Skeletal muscle satellite cell (primary cell): ENCODE data around the gene SLC29A3.

Experiments used
- H3K27me3 ChIP-seq: 2 replicates; pipeline ENCODE4 v1.7.0; 2013; ENCODE audit warnings: low read length; ENCODE audit not compliant: control insufficient read depth, insufficient read depth
- H3K36me3 ChIP-seq: 2 replicates; pipeline ENCODE4 v1.7.0; 2013; ENCODE audit warnings: mild to moderate bottlenecking, control low read depth, low read length; ENCODE audit not compliant: insufficient read depth
- H3K4me1 ChIP-seq: 2 replicates; pipeline ENCODE4 v1.7.0; 2013; ENCODE audit warnings: low read length; ENCODE audit not compliant: control insufficient read depth, insufficient read depth
- H3K4me2 ChIP-seq: 2 replicates; pipeline ENCODE4 v1.7.0; 2013; ENCODE audit warnings: mild to moderate bottlenecking, low read length
- H3K4me3 ChIP-seq: 2 replicates; pipeline ENCODE4 v1.7.0; 2013; ENCODE audit warnings: low read length
- H3K9ac ChIP-seq: 2 replicates; pipeline ENCODE4 v1.7.0; 2013; ENCODE audit warnings: mild to moderate bottlenecking, low read depth, low read length, moderate library complexity
- H3K9me3 ChIP-seq: replicated peaks from 2 replicates; pipeline ENCODE4 v1.7.0; 2013; ENCODE audit warnings: mild to moderate bottlenecking, control low read depth, low read length

SLC29A3 gene

DNA sequence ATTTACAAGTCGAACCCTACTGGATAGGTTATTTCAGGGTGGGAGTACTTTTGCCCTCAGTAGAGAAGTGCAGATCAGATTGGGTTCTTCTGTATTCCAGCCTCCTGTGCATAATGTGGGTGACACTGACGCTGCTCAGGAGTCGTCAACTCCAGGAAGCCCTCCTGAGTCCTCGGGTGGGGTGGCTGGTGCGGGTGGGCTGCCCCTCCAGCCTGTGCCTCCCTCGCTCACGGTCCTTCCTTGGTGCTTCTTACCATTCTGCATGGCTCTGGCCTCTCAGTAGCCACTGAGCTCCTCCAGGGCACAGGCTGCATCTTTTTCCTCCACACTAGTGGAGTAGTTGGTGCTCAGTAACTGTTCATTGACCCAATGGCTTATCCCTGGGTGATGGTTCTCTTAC is 82.0 kb downstream of the SLC29A3 start:
- Histone ChIP-seq H3K9me3 (no peaks in the 10 kb centered on the region), H3K9ac (no peak overlapping the region), H3K4me2 (no peak overlapping the region), H3K27me3 (peaks cover 71% of the 10 kb centered on the region), H3K4me1 (peaks cover 4% of the 10 kb centered on the region), H3K4me3 (no peak overlapping the region), H3K36me3 (no peaks in the 10 kb centered on the region)

DNA sequence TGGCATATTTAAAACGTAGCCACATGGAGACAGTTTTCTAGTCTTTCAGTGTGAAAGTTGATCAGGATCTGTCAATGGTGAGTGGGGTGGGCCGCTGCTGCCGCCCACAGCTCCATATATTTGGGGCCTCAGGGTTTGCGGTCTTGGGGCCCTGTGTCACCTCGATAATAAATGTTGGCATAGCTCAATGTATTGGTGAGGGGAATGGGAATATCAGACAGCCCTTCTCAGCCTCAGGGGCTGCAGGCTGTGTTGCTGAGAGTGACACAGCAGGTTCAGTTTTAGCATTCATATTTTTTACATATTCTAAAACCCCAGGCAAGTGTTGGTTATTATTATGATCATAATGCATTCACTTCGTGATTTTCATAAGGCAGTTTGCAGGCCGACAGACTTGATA is 82.9 kb downstream of the SLC29A3 start:
- Histone ChIP-seq H3K27me3 (peaks cover 74% of the 10 kb centered on the region), H3K36me3 (no peaks in the 10 kb centered on the region), H3K4me3 (no peak overlapping the region), H3K9ac (no peak overlapping the region), H3K4me1 (peaks cover 4% of the 10 kb centered on the region), H3K9me3 (no peaks in the 10 kb centered on the region), H3K4me2 (no peak overlapping the region)

DNA sequence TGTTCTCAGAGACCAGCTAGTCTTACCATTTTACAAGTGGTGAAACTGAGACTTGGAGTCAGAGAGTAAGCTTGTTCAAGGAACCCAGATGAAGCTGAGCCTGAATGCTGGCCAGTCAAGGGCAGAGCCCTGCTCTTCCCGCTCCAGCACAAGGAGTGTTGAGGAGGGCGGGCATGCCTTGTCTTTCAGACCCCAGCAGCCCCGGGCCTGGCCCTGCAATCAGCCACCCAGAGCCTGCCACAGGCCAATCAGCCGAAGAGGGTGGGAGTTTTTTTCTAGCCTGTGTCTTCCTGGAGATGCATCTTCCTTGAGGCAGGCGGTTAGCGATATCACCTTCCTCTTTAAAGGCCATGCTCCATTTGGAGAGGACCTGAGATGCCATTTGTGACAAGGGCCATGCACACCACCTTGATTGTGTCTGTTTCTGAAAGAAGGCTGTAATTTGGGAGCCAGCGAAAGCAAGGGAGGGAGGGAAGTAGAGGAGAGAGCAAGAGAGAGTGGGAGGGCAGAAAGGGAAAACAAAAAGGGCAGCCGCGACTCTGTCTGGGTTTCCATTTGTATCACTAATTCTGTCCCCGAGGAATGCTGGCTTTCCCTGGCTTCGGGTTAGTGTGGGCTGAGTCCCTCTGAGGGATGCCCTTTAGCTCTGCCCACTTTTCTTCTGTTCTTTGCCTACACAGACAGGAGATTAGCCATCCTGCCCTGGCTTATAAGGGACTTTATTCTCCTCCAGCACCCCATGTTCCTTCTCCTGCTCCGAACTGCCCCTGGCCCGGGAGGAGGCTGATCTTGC is 85.6 kb downstream of the SLC29A3 start:
- Histone ChIP-seq H3K9ac (no peak overlapping the region), H3K9me3 (no peaks in the 10 kb centered on the region), H3K36me3 (no peaks in the 10 kb centered on the region), H3K27me3 (peaks cover 65% of the 10 kb centered on the region), H3K4me2 (no peak overlapping the region), H3K4me1 (no peaks in the 10 kb centered on the region), H3K4me3 (no peak overlapping the region)

DNA sequence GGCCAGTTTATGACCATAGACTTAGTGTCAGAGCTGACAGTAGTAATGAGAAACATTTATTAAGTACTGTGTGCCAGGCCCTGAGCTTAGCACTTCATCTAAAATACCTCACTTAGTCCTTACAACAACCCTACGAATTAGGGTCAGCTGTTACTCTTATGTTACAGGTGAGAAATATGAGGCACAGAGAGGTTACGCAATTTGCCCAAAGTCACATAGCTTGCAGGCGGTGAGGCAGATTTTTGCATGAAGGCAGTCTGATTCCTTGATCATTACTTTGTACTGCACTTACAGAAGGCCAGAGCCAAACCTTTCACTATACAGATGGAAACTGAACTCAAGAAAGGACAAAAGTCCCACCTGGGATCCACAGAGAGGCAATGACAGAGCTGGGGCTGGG is 87.8 kb downstream of the SLC29A3 start:
- Histone ChIP-seq H3K4me1 (no peaks in the 10 kb centered on the region), H3K9me3 (peaks cover 5% of the 10 kb centered on the region), H3K4me3 (no peak overlapping the region), H3K27me3 (peaks cover 58% of the 10 kb centered on the region), H3K4me2 (no peak overlapping the region), H3K9ac (no peak overlapping the region), H3K36me3 (no peaks in the 10 kb centered on the region)

DNA sequence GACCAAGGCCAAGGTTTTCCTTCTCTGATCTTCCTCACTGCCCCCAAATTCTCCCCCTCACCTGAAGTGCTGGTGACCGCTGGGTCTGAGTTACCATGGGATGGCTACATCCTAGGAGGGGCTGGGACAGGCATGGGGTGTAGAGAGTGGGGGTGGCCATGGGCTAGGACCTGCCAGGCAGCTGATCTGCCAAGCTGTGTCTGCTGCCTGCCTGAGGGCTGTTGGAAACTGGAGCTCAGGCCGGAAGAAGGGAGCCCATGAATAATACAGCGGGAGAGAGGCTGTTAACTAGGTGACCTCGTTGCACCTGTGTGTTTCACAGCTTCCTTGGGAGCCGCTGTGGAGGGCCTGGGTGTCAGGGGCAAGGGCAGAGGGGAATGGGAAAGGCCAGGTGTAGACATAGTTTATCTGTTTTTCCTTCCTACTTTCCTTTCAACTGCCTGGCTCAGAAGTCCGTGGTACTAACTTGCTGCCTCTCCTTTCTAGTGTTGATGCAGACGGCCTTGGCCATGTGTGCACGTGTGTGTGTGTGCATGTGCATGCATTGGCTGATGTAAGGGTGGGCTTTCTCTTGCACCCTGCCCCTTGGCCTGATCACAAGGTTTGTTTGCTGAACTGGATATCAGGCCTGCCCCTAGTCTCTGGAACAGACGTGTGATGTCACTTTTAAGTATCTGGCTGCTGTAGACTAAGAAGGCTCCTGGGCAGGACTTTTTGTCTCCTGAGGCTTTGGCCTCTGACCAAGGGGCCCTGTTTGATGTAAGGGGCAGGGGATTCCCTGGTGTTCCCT is 89.6 kb downstream of the SLC29A3 start:
- H3K9ac ChIP-seq: no peak overlapping the region
- no peaks in the 10 kb centered on the region for H3K4me1 ChIP-seq
- H3K27me3 ChIP-seq: peaks cover 62% of the 10 kb centered on the region
- no peak overlapping the region for H3K4me3 ChIP-seq
- no peak overlapping the region for H3K4me2 ChIP-seq
- H3K9me3 ChIP-seq: peaks cover 5% of the 10 kb centered on the region
- no peaks in the 10 kb centered on the region for H3K36me3 ChIP-seq

DNA sequence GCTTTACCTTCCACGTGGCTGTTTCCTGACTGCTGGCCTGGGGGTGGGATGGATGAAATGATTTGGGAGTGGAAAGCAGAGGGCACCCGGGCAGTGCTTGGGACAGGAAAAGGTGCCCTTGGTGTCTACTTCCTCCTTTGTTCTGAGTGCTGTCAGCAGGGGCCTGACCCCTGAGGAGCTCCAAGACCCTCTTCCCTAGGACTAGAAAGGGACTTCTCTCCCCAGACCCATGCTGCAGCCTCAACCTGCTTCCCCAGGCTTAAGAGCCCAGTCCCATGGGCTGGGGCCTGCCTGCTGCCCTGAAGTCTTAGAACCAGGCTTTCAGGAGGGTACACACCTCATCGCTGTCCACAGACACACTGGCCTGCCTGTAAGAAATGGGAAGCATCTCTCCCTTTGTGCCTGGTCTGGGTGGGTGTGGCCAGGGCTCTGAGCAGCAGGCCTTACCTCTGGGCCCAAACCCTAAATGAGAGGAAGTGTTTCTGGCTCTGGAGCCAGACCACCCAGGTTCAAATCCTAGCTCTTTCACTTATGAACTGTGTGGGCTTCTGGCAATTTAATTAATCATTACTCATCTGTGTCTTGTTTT is 90.6 kb downstream of the SLC29A3 start:
- Histone ChIP-seq H3K27me3 (peaks cover 66% of the 10 kb centered on the region), H3K9me3 (peaks cover 5% of the 10 kb centered on the region), H3K9ac (no peak overlapping the region), H3K36me3 (no peaks in the 10 kb centered on the region), H3K4me1 (no peaks in the 10 kb centered on the region), H3K4me2 (no peak overlapping the region), H3K4me3 (no peak overlapping the region)
